K562 (cell line): ENCODE data around the gene TMEM39A. TPM values are rescaled to one million over a fixed set of nuclear protein-coding genes. Genes with fewer than 3 reads are reported as not detected.

ENCODE experiments used
- ATAC-seq: fragments of 200-7000 bp; cut with Tn5 transposase; 3 replicates; pipeline ENCODE4 v1.9.1; 2020; ENCODE audit warnings: moderate library complexity
- BruUV-seq: library from RNA; stranded (reverse); fragments of 400-500 nt; replicated peaks from 2 replicates; lab custom pipeline; 2021; lab: Mats Ljungman, UMichigan
- CTCF ChIA-PET: fragments of 300-600 bp; formaldehyde crosslinking; extraction: SDS; loops from one replicate; lab custom pipeline; 2021; ENCODE audit warnings: low intra/inter-chr PET ratio; lab: Yijun Ruan, JAX
- POLR2A ChIA-PET: fragments of 300-600, 350-650 bp; sonication (Branson Sonifier 250); formaldehyde crosslinking; extraction: SDS; loops from one replicate; lab custom pipeline; 2021; ENCODE audit warnings: antibody characterized with exemption, inconsistent platforms; lab: Yijun Ruan, JAX
- DNase-seq, 4 experiments: peaks; one replicate each; pipeline versions ENCODE4 v3.0.0 to v3.0.0-alpha.2; 2011 to 2018; ENCODE audit warnings: low spot score in 3 of 4, mixed read lengths in 3 of 4; ENCODE audit errors: extremely low read depth in 1 of 4
- FAIRE-seq: peaks from 2 replicates; lab custom pipeline; 2011; peaks lifted over from hg19 to GRCh38; lab: Jason Lieb, UNC
- H2AFZ ChIP-seq: 2 replicates; pipeline ENCODE4 v1.6.0; 2011; ENCODE audit warnings: low read depth, low read length, control low read depth, inconsistent platforms
- H3K27ac ChIP-seq: fragments of 200-600 bp; 3 replicates; pipeline ENCODE4 v1.8.0; 2011; ENCODE audit warnings: low read depth, mild to moderate bottlenecking, control low read depth, inconsistent platforms, low read length, moderate library complexity, mixed read lengths; ENCODE audit errors: extremely low read depth
- H3K27me3 ChIP-seq, 2 experiments: fragments of 300-600 bp in 1 of 2; 2 replicates in 1 of 2; 3 replicates in 1 of 2; pipeline versions ENCODE4 v1.6.0 to v1.8.0; 2011; ENCODE audit warnings: inconsistent platforms in 2 of 2, low read length in 2 of 2, mild to moderate bottlenecking in 1 of 2, mixed read lengths in 1 of 2, moderate library complexity in 1 of 2; ENCODE audit not compliant: control insufficient read depth in 2 of 2, insufficient read depth in 2 of 2
- H3K36me3 ChIP-seq: fragments of 300-600 bp; 3 replicates; pipeline ENCODE4 v1.8.0; 2011; ENCODE audit warnings: mild to moderate bottlenecking, low read length, inconsistent platforms; ENCODE audit not compliant: control insufficient read depth, insufficient read depth
- H3K4me1 ChIP-seq, 2 experiments: fragments of 200-600 bp in 1 of 2; replicated peaks in 1 of 2; 2 replicates in 1 of 2; 3 replicates in 1 of 2; pipeline versions ENCODE4 v1.5.1 to v1.8.0; 2011; ENCODE audit warnings: inconsistent platforms in 2 of 2, low read length in 2 of 2, mild to moderate bottlenecking in 1 of 2, mixed read lengths in 1 of 2, moderate library complexity in 1 of 2; ENCODE audit not compliant: control insufficient read depth in 2 of 2, insufficient read depth in 2 of 2
- H3K4me2 ChIP-seq: 2 replicates; pipeline ENCODE4 v1.6.1; 2011; ENCODE audit warnings: low read length, control low read depth, inconsistent platforms, mixed read lengths; ENCODE audit not compliant: insufficient read depth
- H3K4me3 ChIP-seq: fragments of 200-600 bp; sonication (generic), shearing (Covaris generic); 2 replicates; pipeline ENCODE4 v1.5.1; 2016; ENCODE audit warnings: control low read depth, inconsistent platforms
- H3K79me2 ChIP-seq: fragments of 200-600 bp; 3 replicates; pipeline ENCODE4 v1.8.0; 2011; ENCODE audit warnings: low read length, inconsistent platforms; ENCODE audit not compliant: control insufficient read depth, insufficient read depth
- H3K9ac ChIP-seq, 2 experiments: 2 replicates each; pipeline versions ENCODE4 v1.6.0 to v1.6.1; 2011; ENCODE audit warnings: low read depth in 2 of 2, low read length in 2 of 2, control low read depth in 1 of 2, inconsistent platforms in 1 of 2, mild to moderate bottlenecking in 1 of 2, mixed read lengths in 1 of 2; ENCODE audit not compliant: insufficient read depth in 1 of 2
- H3K9me1 ChIP-seq: one replicate; pipeline ENCODE4 v1.6.0; 2011; ENCODE audit warnings: inconsistent platforms, mild to moderate bottlenecking, low read length, moderate library complexity; ENCODE audit not compliant: control insufficient read depth, insufficient read depth
- H3K9me3 ChIP-seq: replicated peaks from 2 replicates; pipeline ENCODE4 v1.5.1; 2011; ENCODE audit warnings: low read depth, low read length, inconsistent platforms; ENCODE audit not compliant: control insufficient read depth, insufficient read depth
- H4K20me1 ChIP-seq: replicated peaks from 2 replicates; pipeline ENCODE4 v1.6.1; 2011; ENCODE audit warnings: low read length, inconsistent platforms, mixed read lengths; ENCODE audit not compliant: control insufficient read depth, insufficient read depth
- CHD2 ChIP-seq: IDR thresholded peaks from 2 replicates; pipeline ENCODE4 v1.6.1; 2011; ENCODE audit warnings: low read depth, low read length
- HSF4 ChIP-seq: fragments of 250-450 bp; sonication (Bioruptor Pico); IDR thresholded peaks from 2 replicates; pipeline ENCODE4 v2.1.2; 2022; ENCODE audit warnings: mild to moderate bottlenecking, moderate library complexity, borderline replicate concordance
- MXI1 ChIP-seq: IDR thresholded peaks from 2 replicates; pipeline ENCODE4 v1.6.1; 2011; ENCODE audit warnings: low read depth, mild to moderate bottlenecking, improper control_type of control experiment, low read length
- TEAD2 ChIP-seq: fragments of 450-650 bp; IDR thresholded peaks from 2 replicates; pipeline ENCODE4 v1.6.1; 2016; ENCODE audit warnings: missing genetic modification characterization, control low read depth, missing compliant biosample characterization
- TRIM28 ChIP-seq: fragments of 450-650 bp; IDR thresholded peaks from 2 replicates; pipeline ENCODE4 v1.6.1; 2017
- U2AF2 ChIP-seq: fragments of 200-400 bp; formaldehyde crosslinking; optimal IDR thresholded peaks from 2 replicates; pipeline ENCODE3; 2017; ENCODE audit warnings: low read depth, mild to moderate bottlenecking, low read length
- WGBS: fragments of 100-300 bp; shearing (Covaris generic); methylation state at CpG from one replicate; pipeline ENCODE4 v1.1.6; 2016; ENCODE audit warnings: low coverage, mixed read lengths; ENCODE audit not compliant: insufficient coverage; ENCODE audit errors: missing lambda C conversion rate; 5-methylcytosine and 5-hydroxymethylcytosine counted together
- in situ Hi-C: fragments of 300-500 bp; cut with MboI; formaldehyde crosslinking; loops from 4 replicates; pipeline ENCODE4 v1.15.0; 2018; ENCODE audit warnings: inconsistent platforms, mixed read lengths
- intact Hi-C: fragments of 100-400 bp; cut with micrococcal nuclease; formaldehyde crosslinking; loops from 2 replicates; pipeline ENCODE4 v1.14.2; 2022
- polyA plus RNA-seq, 8 experiments: library from polyadenylated mRNA; depleted of rRNA in 4 of 8; stranded (reverse) in 5 of 8; unstranded in 3 of 8; fragments of >200 nt; fragmentation: Nextera tagmentation in 2 of 8; fragmentation: Illumina TruSeq in 1 of 8; extraction: Ambion mirVana in 2 of 8; extraction: Trizol in 1 of 8; gene quantifications; 2 replicates each; pipeline versions ENCODE4 v1.2.1 to v1.2.3, GENCODE V29; 2011 to 2014; ENCODE audit warnings: inconsistent platforms in 1 of 8, missing spikeins in 1 of 8
- total RNA-seq, 7 experiments: library from RNA; depleted of rRNA in 6 of 7; stranded (reverse); fragments of >200 nt in 6 of 7; fragmentation: Illumina TruSeq in 2 of 7; extraction: Trizol in 2 of 7; gene quantifications; 2 replicates each; pipeline versions ENCODE4 v1.2.1 to v1.2.3, GENCODE V29; 2011 to 2021; ENCODE audit warnings: low replicate concordance in 1 of 7
- TF ChIP-seq, protein P1 (sequence below): sonication (generic); formaldehyde crosslinking; IDR thresholded peaks from 2 replicates; pipeline ENCODE4 v1.8.0; 2022; ENCODE audit warnings: missing genetic modification reagents, mild to moderate bottlenecking, borderline replicate concordance

TMEM39A gene
- total and polyA plus RNA-seq, 9 of the 15 experiments (the other 6 are each of a cell fraction or from before 2014, with no cell fraction given), result 12.0 to 41.5 (median 15.4) TPM

DNA sequence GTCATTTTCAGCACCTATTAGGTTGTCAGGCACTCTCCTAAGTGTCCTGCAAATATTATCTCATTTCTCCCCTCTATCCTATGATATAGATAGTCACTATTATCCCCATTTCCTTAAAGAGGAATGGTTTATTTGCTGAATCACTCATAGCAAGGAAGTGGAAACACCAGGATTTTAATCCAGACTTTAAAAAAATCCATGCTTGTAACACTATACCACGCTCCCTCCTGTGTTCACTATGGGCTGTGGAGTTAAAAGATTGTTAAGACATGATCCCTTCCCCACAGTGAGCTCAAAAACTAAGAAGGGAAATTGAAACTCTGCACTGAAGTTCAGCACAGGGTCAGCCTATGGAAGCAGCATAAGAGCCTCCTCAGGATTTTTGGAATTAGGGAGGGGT lies 60.2 kb downstream of the TMEM39A start:
- Histone ChIP-seq H3K36me3 (no peaks in the 10 kb centered on the region), H3K9me1 (no peaks in the 10 kb centered on the region), H3K9me3 (no peaks in the 10 kb centered on the region), H3K27me3 (peaks cover 0 to 10% of the 10 kb centered on the region in 2 experiments; a peak in 2 of 5 replicates), H3K4me3 (no peak overlapping the region), H4K20me1 (no peaks in the 10 kb centered on the region; the same call in 1 of the 2 replicates), H2AFZ (no peak overlapping the region), H3K9ac (no peak overlapping the region), H3K4me2 (no peak overlapping the region), H3K4me1 (peaks cover 0 to 5% of the 10 kb centered on the region in 2 experiments; a peak in 1 of 5 replicates), H3K27ac (no peak overlapping the region), H3K79me2 (no peaks in the 10 kb centered on the region)
- FAIRE-seq (no peak), ATAC-seq (no peak), DNase-seq (no peak)
- 8% methylated on average over 1 of the region's 1 CpG for WGBS
- POLR2A ChIA-PET, result no interaction called here
- BruUV-seq, result no TSS peak
- in situ Hi-C loops (no loop called here), intact Hi-C loops (no loop called here)
- TF ChIP-seq U2AF2, result no peak
- TF ChIP-seq, protein P1, sequence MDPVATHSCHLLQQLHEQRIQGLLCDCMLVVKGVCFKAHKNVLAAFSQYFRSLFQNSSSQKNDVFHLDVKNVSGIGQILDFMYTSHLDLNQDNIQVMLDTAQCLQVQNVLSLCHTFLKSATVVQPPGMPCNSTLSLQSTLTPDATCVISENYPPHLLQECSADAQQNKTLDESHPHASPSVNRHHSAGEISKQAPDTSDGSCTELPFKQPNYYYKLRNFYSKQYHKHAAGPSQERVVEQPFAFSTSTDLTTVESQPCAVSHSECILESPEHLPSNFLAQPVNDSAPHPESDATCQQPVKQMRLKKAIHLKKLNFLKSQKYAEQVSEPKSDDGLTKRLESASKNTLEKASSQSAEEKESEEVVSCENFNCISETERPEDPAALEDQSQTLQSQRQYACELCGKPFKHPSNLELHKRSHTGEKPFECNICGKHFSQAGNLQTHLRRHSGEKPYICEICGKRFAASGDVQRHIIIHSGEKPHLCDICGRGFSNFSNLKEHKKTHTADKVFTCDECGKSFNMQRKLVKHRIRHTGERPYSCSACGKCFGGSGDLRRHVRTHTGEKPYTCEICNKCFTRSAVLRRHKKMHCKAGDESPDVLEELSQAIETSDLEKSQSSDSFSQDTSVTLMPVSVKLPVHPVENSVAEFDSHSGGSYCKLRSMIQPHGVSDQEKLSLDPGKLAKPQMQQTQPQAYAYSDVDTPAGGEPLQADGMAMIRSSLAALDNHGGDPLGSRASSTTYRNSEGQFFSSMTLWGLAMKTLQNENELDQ, result no peak
- no peak for TF ChIP-seq CHD2
- no peak for TF ChIP-seq TEAD2
- no peak for TF ChIP-seq HSF4 (CRISPR knock-in tag)
- TF ChIP-seq MXI1, result no peak
- TF ChIP-seq TRIM28, result no peak
- CTCF ChIA-PET, result no interaction called here
